HUES48 (cell line): ENCODE measurements around the gene YPEL3.

Source experiments
- H3K27ac ChIP-seq: one replicate; pipeline ENCODE4 v1.7.0; 2013; ENCODE audit warnings: low read depth, low read length, inconsistent platforms
- H3K27me3 ChIP-seq: 2 replicates; pipeline ENCODE4 v1.6.1; 2013; ENCODE audit warnings: mild to moderate bottlenecking, low read length; ENCODE audit not compliant: control insufficient read depth, insufficient read depth
- H3K36me3 ChIP-seq: 2 replicates; pipeline ENCODE4 v1.6.1; 2013; ENCODE audit warnings: low read length; ENCODE audit not compliant: control insufficient read depth, insufficient read depth
- H3K4me1 ChIP-seq: 2 replicates; pipeline ENCODE4 v1.6.1; 2013; ENCODE audit warnings: mild to moderate bottlenecking, low read length; ENCODE audit not compliant: control insufficient read depth, insufficient read depth
- H3K4me3 ChIP-seq: 2 replicates; pipeline ENCODE4 v1.5.1; 2013; ENCODE audit warnings: mild to moderate bottlenecking, low read depth, low read length
- H3K9ac ChIP-seq: 2 replicates; pipeline ENCODE4 v1.6.1; 2013; ENCODE audit warnings: mild to moderate bottlenecking, low read depth, low read length, moderate library complexity
- H3K9me3 ChIP-seq: 2 replicates; pipeline ENCODE4 v1.6.1; 2013; ENCODE audit warnings: low read length; ENCODE audit not compliant: control insufficient read depth, insufficient read depth

YPEL3 gene

DNA sequence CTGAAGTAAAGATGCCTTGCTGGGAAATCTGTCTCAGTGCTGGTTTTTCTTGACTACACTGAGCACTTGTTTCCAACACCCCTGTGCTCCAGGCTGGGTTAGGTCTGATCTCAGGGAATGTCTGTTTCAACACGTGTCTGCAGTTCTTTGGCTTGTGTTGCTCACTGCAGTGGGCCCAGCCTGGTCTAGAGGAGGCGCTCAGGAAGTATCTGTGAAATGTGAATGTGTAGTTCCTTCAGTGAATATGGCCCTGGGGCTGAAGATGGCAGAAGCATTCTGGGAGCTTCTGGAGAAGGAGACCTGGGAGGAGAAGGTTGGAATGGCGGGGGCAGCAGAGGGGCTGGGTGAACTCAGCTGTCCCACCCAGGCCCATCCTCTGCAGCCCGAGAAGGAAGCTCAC is 8.1 kb upstream of the YPEL3 start:
- Histone ChIP-seq H3K9me3 (no peaks in the 10 kb centered on the region), H3K36me3 (no peaks in the 10 kb centered on the region), H3K4me1 (no peaks in the 10 kb centered on the region), H3K27ac (no peak overlapping the region), H3K4me3 (no peak overlapping the region), H3K27me3 (no peaks in the 10 kb centered on the region), H3K9ac (no peak overlapping the region)

DNA sequence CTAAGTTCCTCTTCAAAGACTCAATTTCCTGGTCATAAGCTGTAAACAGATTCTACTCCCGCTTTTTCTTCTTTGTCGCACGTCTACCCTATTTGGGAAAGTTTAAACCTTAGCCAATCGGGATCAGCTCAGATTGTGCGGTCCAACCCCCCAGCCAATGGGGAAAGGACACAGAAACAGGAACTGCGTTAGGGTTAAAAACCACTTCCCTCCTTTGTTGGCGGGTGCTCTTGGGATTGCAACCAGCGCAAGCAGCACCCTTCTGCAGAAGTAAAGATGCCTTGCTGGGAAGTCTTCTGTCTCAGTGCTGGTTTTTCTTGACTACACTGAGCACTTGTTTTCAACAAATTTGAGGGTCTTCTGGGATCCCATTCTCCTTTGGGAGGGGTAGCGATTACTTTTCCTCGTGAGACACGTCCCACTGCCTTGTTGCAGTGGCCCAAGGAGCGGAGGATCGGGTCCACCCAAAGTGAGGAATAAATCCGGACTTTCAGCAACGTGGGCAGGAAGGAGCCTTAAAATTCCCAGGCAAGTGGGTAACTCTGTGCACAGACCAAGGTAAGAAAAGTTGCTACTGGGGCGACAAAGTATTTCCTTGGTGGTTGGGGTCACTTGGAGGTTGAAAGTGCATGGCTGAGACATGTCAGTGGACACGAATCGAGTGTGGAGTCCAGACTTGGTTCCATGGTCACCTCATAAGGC is 1.0 kb upstream of the YPEL3 start:
- H3K4me1 ChIP-seq, result peaks cover 7% of the 10 kb centered on the region
- peaks cover 20% of the 10 kb centered on the region for H3K9me3 ChIP-seq
- H3K27me3 ChIP-seq, result no peaks in the 10 kb centered on the region
- H3K36me3 ChIP-seq, result peaks cover 10% of the 10 kb centered on the region; the same call in 1 of the 2 replicates
- peak overlapping the region; percentile 70 for H3K9ac ChIP-seq
- H3K27ac ChIP-seq, result peak overlapping the region; percentile 90
- peak overlapping the region; percentile 45 for H3K4me3 ChIP-seq

GRCh38 chr16:30095166-30096078 is 591 bp downstream of the YPEL3 start:
- H3K4me3 ChIP-seq, result peak overlapping the region; percentile 46
- H3K9ac ChIP-seq, result peak overlapping the region; percentile 37; the same call in 1 of the 2 replicates

DNA sequence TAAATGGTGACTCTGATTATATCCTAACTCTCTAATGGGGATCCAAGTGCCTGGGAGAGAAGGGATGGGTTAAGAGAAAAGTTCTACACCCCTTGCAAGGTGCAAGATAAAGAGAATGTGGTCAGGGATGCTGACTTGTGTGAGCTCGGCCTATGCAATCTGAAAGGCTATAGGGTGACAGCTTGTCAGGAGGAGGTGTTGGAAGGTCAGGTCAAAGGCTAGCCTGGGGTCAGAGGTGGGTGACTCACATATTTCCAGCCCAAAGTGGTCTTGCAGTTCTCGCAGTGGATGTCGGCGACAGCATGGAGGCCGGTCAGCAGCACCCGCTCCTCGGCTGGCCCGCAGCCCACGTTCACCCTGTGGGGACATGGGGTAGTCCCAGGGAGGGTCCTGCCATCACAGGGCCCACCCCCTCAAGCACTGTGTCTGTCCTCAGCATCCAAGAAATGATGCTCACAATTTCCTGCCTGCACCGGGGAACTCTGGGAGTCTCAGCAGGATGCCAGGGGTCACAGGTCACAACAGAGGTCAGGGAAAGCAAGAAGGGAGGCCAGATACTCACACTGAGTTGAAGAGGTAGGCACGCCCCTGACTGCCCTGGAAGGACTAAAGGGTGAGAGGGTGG is 1.4 kb downstream of the YPEL3 start:
- H3K27ac ChIP-seq, result no peak overlapping the region

More at GRCh38 chr16:30095166-30096078, 591 bp downstream of the YPEL3 start:
- peaks cover 10% of the 10 kb centered on the region; the same call in 1 of the 2 replicates for H3K36me3 ChIP-seq
- peaks cover 7% of the 10 kb centered on the region for H3K4me1 ChIP-seq
- no peaks in the 10 kb centered on the region for H3K27me3 ChIP-seq
- peak overlapping the region; percentile 61 for H3K27ac ChIP-seq
- peaks cover 20% of the 10 kb centered on the region for H3K9me3 ChIP-seq

GRCh38 chr16:30092373-30093010 is 3.5 kb downstream of the YPEL3 start:
- Histone ChIP-seq H3K9me3 (peaks cover 10% of the 10 kb centered on the region), H3K27ac (peak overlapping the region; percentile 70), H3K27me3 (no peaks in the 10 kb centered on the region), H3K4me1 (peaks cover 7% of the 10 kb centered on the region), H3K9ac (peak overlapping the region; percentile 13; the same call in 1 of the 2 replicates), H3K36me3 (peaks cover 10% of the 10 kb centered on the region; the same call in 1 of the 2 replicates), H3K4me3 (peak overlapping the region; percentile 70)

More for the DNA sequence above, 1.4 kb downstream of the YPEL3 start:
- Histone ChIP-seq H3K9me3 (peaks cover 20% of the 10 kb centered on the region), H3K27me3 (no peaks in the 10 kb centered on the region), H3K36me3 (peaks cover 10% of the 10 kb centered on the region; the same call in 1 of the 2 replicates), H3K9ac (no peak overlapping the region), H3K4me1 (peaks cover 7% of the 10 kb centered on the region), H3K4me3 (no peak overlapping the region)

DNA sequence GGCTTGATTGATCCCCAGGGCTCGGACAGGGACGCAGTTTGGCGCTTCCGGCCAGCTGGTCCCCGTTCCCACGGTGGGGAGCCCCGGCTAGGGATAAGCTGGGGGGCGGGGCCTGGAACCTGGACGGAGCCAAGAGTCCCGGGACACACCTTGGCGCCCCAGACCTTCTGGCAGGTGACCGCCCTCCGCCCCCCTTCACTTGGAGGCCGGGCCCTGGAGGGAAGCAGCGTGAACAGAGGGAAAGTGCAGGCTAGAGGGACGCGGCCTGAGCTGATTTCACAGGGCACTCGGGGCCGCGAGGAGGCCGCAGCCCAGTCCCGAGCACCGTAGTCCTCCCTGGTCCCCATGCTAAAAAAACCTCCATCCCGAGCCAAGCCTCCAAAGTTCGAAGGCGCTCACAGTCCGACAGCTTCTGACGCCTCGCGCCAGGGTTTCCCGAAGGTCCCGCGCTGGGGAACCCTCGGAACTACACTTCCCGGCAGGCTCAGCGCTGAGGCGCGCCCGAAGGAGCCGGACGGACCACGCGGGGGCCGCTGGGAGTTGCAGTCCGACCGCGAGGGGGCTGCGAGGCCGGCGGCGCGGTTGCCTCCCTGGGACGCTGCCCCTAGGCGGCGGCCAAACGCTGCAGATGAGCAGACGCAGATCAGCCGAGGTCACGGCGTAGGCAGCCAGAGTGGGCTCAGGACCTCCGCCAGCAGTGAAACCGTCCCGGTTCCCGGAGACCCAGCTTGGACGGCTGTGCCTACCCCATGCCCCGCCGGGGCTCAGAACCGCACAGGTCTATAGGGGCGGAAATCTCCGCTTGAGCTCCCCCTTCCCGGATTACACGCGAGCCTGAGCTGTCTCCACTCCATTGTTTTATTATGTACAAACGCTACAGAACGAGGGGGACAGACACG is 4.3 kb downstream of the YPEL3 start, which contains the start of gene TBX6:
Gene TBX6 (minus strand): TSS at position 451 of the 899 bp plus-strand sequence. CDS start 731 bp downstream, outside the sequence.
- H3K9ac ChIP-seq, result peak within 1 kb of the TSS; percentile 34; the same call in 1 of the 2 replicates
- peak within 1 kb of the TSS; percentile 70 for H3K4me3 ChIP-seq
- peaks cover 7% of the 10 kb centered on the region for H3K4me1 ChIP-seq
- peaks cover 2% of the 10 kb centered on the region for H3K9me3 ChIP-seq
- peak within 1 kb of the TSS; percentile 72 for H3K27ac ChIP-seq
- peaks cover 10% of the 10 kb centered on the region; the same call in 1 of the 2 replicates for H3K36me3 ChIP-seq
- no peaks in the 10 kb centered on the region for H3K27me3 ChIP-seq

DNA sequence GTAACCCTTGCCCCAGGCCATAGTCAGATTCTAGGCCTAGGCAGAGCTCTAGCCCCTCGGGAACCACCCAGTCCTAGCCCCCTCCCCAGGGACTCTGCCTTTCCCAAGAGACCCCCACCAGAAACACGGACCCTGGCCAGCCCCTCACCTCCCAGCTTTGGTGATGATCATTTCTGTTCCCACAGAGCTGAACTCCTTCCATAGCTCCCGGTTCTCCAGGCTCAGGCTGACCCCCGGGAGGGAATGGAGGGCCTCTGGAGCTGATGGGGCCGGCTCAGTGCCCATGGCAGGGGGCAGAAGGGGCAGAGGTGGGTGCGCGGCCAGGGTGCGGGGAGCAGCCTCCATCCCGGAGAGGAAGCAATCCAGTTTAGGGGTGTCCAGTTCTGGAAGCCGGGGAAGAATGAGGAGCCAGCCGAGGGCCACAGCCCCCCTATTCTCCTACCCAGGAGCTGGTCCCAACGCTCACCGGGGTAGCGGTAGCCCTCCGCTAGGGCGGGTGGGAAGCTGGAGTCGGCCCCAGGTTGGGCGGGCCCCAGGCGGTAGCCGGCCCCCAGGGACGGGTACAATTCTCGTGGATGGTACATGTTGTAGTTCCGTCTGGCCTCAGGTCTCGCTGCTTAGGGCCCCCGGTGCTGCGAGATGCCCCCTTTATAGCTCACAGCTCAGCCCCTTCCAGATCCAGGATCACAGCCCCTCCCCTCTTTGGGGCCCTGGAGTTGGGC is 5.2 kb downstream of the YPEL3 start:
- no peak overlapping the region for H3K9ac ChIP-seq

DNA sequence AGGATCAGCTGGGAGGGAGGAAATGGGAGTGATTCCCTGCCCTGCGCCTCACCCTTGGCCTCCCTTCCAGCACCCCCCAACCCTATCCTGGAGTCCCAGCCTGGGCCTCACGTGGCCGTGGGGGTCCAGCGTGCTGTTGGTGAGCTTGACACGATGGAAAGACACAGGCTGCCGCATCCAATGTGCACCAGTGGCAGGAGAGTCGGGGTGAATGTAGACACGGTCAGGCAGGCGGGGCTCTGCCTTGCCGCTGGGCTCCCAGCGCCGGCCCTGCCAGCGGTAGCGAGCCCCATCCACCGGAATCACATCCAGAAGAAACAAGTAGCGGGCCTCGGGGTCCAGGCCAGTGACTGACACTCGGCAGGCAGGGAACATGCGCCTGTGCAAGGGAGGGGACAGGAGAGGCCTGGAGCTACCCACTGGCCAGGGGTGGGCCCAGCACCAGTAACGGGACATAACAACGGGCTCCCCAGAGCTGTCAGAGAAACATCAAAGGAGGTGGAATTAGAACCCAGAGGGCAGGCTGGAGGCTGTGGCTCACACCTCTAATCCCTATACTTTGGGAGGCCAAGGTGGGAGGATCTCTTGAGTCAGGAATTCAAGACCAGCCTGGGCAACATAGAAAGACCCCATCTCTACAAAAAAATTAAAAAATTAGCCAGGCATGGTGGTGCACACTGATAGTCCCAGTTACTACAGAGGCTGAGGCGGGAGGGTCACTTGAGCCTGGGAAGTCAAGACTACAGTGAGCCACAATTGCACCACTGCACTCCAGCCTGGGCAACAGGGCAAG is 7.0 kb downstream of the YPEL3 start:
- H3K27me3 ChIP-seq, result no peaks in the 10 kb centered on the region
- H3K9ac ChIP-seq, result no peak overlapping the region
- H3K4me3 ChIP-seq, result no peak overlapping the region
- peaks cover 20% of the 10 kb centered on the region for H3K36me3 ChIP-seq
- H3K9me3 ChIP-seq, result no peaks in the 10 kb centered on the region
- H3K4me1 ChIP-seq, result no peaks in the 10 kb centered on the region
- H3K27ac ChIP-seq, result no peak overlapping the region

More for the DNA sequence above, 5.2 kb downstream of the YPEL3 start:
- Histone ChIP-seq H3K4me1 (peaks cover 5% of the 10 kb centered on the region), H3K36me3 (peaks cover 10% of the 10 kb centered on the region; the same call in 1 of the 2 replicates), H3K9me3 (no peaks in the 10 kb centered on the region), H3K27me3 (no peaks in the 10 kb centered on the region), H3K4me3 (peak overlapping the region; percentile 70; the same call in 1 of the 2 replicates), H3K27ac (no peak overlapping the region)
